UCSD-AML1 (cell line): Measurements from ENCODE around the gene MIB1.
A peak's percentile ranks its signal among the peaks of the same experiment; 100 is the strongest.
"Not testable (repeated sequence)": the region's sequence is repeated elsewhere in the genome, so short reads cannot be mapped to it uniquely, and the experiment has no call there.

ENCODE experiments used
- DNase-seq: peaks from one replicate; lab custom pipeline; 2025; ENCODE audit not compliant: unreplicated experiment; lab: John Stamatoyannopoulos, UW

Gene MIB1

GRCh38 chr18:21740538-21741311 is at the start of gene MIB1:
Gene MIB1, plus strand, starts transcription at chr18:21740792. Its CDS starts 792 bp downstream, at chr18:21741584.
- DNase-seq = peak; percentile 99

- no peak for DNase-seq
Observed at GRCh38 chr18:21693322-21693721, 47.3 kb upstream of the MIB1 start.

GRCh38 chr18:21700528-21701075 is 40.0 kb upstream of the MIB1 start:
- DNase-seq = no peak

DNA sequence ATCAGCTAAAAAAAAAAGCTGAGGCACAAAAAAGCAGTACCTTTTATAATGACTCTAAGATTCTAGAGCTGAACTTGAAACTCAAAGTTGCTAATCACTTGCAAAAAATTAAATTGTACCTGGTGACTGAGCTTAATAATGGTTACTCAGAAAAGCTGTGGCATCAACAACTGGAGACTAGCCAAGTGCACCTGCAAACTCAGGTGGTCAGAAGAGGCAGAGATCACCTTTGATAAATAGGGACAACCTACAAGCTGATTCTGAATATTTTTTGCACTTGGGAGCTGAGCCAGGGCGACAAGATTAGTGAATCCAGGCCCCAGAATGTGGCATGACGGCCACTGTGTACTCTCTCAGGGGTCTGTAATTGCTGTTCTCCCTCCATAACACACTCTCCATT is 39.0 kb upstream of the MIB1 start:
- DNase-seq = no peak

DNA sequence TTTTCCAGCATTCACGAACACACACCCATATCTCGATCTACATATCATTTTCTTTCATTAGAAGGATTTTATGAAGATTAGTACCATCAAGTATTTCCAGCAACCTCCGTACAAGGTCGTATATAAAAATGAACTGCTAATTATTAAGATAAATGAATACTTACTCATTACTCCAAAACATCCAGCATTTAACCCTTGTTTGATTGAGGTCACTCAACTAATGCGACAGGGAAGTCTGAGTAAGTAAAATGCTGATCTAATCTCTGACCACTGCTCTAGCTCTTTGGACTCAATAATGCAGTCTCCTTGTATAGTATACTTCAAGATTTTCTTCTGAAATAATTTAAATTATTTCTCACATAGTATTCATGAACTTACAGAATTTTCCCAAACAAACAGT is 38.0 kb upstream of the MIB1 start:
- DNase-seq = no peak

DNA sequence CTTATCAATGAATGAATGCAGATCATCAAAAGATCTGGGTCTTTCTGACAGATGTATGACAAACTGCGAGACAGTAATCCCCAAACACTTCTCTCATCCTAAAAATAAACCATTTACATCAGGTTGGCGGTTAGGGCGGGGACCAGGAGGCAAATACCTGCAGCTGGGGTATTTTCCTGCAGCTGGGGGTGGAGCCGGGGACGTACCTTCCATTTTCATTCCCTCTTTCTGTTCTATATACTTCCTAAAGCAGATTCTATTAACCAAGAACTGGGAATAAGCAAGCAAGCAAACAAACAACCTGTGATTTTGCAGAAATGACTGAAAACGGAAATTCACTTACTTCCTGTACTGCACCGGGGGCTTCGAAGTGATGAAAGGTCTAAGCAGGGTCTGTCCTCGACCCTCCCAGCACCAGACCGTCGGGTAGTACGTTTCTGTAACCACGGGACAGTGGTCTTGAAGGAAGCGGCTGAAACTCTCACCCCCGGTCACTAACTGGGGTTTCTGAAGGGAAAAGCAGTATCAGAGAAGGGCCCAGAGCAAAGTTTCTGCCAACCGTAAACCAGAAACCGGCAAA is 37.3 kb upstream of the MIB1 start:
- no peak for DNase-seq

- peak; percentile 92 for DNase-seq
Observed at GRCh38 chr18:21704603-21705364, 35.8 kb upstream of the MIB1 start, which contains the start of gene ABHD3. Gene ABHD3, minus strand, starts transcription at chr18:21704774. Its CDS starts 109 bp downstream, at chr18:21704665.

DNA sequence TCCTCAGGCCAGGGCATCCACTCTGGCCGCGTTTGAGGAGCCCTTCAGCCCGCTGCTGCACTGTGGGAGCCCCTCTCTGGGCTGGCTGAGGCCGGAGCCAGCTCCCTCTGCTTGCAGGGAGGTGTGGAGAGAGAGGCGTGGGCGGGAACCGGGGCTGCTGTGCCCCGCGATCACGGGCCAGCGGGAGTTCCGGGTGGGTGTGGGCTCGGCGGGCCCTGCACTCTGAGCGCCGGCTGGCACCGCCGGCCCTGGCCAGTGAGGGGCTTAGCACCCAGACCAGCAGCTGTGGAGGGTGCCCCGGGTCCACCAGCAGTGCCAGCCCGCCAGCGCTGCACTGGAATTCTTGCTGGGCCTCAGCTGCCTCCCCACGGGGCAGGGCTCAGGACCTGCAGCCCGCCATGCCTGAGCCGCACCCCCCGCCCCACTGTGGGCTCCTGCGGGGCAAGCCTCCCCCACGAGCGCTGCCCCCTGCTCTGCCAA is 34.2 kb upstream of the MIB1 start:
- DNase-seq = no peak

- DNase-seq = not testable (repeated sequence)
Observed at GRCh38 chr18:21707130-21707529, 33.5 kb upstream of the MIB1 start.

GRCh38 chr18:21714474-21714873 is 26.1 kb upstream of the MIB1 start:
- DNase-seq = no peak

DNA sequence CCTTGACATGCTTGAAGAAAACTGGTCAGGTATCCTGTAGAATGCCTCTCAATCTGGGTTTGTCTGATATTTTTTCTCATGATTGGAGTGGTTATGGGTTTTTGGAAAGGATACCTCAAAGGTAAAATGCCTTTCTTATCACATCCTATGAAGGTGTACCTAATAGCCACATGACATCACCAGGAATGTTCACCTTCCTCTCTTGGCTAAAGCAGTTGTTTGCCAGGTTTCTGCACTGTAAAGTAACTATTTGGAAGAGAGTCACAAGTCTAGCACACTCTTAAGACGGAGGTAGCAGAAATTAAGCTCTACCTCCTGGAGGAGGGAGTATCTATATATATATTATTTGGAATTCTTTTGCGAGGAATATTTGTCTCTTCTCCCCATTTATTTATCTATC is 17.9 kb upstream of the MIB1 start:
- no peak for DNase-seq

DNA sequence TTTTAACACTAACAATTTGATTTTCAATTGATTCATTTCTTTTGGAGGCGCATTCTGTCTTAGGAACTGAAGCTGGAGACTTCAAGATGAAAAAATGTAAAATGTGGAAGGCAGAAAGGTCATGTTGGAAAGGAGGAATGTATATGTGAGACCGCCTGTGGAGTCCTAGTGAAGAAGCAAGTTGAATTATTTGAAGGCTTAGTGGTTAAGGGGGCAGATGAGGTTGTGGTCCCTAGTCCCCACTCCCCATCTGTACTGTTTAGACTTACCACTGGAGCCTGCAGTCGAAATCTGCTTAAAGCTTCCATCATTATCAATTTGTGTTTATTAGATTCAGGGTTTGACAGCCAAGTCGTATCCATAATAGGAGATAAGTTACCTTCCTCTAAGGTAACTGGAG is 15.4 kb upstream of the MIB1 start:
- DNase-seq = no peak

DNA sequence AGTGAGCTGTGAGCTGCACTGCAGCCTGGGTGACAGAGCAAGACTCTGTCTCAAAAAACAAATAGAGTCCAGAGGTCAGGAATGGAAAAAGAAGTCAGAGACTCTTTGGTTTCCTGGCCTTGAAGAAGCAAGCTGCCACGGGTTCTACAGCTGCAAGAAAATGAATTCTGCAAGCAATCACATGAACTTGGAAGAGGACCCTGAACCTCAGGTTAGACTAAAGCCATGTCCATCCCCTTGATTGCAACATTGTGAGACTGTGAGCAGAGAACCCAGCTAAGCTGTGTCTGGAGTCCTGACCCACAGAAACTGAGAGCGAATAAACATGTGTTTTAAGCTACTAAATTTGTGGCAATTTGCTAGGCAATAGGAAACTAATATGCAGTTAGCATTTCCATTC is 12.9 kb upstream of the MIB1 start:
- no peak for DNase-seq

GRCh38 chr18:21733011-21733410 is 7.6 kb upstream of the MIB1 start:
- DNase-seq = no peak

- DNase-seq = no peak
Observed at GRCh38 chr18:21735452-21736015, 5.1 kb upstream of the MIB1 start.

DNA sequence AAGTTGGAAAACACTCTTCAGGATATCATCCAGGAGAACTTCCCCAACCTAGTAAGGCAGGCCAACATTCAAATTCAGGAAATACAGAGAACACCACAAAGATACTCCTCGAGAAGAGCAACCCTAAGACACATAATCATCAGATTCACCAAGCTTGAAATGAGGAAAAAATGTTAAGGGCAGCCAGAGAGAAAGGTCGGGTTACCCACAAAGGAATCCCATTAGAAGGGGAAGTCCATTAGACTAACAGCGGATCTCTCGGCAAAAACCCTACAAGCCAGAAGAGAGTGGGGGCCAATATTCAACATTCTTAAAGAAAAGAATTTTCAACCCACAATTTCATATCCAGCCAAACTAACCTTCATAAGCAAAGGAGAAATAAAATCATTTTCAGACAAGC is 3.7 kb upstream of the MIB1 start:
- DNase-seq = not testable (repeated sequence)

GRCh38 chr18:21739604-21740537 is 721 bp upstream of the MIB1 start:
- DNase-seq = no peak

DNA sequence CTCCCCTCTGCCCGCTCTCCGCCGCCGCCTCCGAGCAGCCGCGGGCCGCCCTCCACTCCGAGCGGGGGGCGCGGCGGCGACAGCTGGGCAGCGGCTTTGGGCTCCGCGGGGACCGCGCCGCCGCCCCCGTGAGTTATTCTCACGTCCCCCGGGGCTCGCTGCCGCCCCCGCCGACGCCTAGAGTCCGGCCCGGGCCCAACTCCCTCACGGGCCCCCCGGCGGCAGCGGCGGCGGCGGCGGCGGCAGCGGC is 645 bp downstream of the MIB1 start:
- no peak for DNase-seq

DNA sequence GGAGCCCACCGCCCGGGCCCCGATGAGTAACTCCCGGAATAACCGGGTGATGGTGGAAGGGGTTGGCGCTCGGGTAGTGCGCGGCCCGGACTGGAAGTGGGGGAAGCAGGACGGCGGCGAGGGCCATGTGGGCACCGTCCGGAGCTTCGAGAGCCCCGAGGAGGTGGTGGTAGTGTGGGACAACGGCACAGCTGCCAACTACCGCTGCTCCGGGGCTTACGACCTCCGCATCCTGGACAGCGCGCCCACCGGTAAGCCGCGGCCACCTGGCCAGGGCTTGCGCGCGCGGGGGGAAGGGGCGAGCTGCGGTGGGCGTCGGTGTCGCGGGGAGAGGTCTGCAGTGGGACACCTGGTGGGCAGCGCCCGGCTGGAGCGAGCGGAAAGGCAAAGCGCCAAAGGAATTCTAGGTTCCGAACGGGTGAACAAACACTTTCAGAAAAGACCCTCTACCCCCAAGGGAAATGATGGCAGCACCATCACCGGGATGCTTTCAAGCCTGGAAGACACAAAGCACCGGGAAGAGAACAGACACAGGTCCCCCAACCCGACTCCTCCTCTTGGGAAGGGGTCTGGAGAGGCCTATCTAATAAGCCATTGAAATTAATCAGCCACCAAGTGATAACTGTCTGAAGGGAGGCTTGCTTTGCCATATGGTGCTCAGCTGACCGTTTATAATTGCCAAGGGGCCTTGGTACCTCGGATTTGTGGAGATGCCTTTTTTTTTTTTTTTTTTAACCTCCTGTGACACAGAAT is 1.1 kb downstream of the MIB1 start:
- peak; percentile 54 for DNase-seq

- no peak for DNase-seq
Observed at GRCh38 chr18:21742315-21742687, 1.7 kb downstream of the MIB1 start.
